H9 (cell line): Measurements from ENCODE around the gene RAB5IF. TPM values are rescaled to one million over a fixed set of nuclear protein-coding genes. Genes with fewer than 3 reads are reported as not detected.
A peak's percentile ranks its signal among the peaks of the same experiment; 100 is the strongest.

Source experiments
- DNase-seq: peaks from one replicate; pipeline ENCODE4 v3.0.0-alpha.2; 2017
- H2AFZ ChIP-seq: one replicate; pipeline ENCODE4 v1.6.1; 2013; ENCODE audit warnings: mild to moderate bottlenecking, low read length, control low read depth, moderate library complexity
- H2AK5ac ChIP-seq: 2 replicates; pipeline ENCODE4 v1.6.1; 2013; ENCODE audit warnings: low read length, control low read depth, mixed read lengths; ENCODE audit not compliant: insufficient read length
- H2BK120ac ChIP-seq: one replicate; pipeline ENCODE4 v1.6.1; 2013; ENCODE audit warnings: low read depth, mild to moderate bottlenecking, low read length, control low read depth, inconsistent platforms; ENCODE audit not compliant: poor library complexity, severe bottlenecking
- H2BK12ac ChIP-seq: 2 replicates; pipeline ENCODE4 v1.6.1; 2013; ENCODE audit warnings: low read length, control low read depth, mixed read lengths, low read depth; ENCODE audit not compliant: insufficient read length
- H2BK15ac ChIP-seq: 2 replicates; pipeline ENCODE4 v1.6.1; 2013; ENCODE audit warnings: low read depth, low read length, control low read depth
- H2BK20ac ChIP-seq: one replicate; pipeline ENCODE4 v1.6.1; 2013; ENCODE audit warnings: low read depth, mild to moderate bottlenecking, low read length, control low read depth, inconsistent platforms; ENCODE audit not compliant: poor library complexity, severe bottlenecking
- H2BK5ac ChIP-seq: 2 replicates; pipeline ENCODE4 v1.6.1; 2013; ENCODE audit warnings: low read length, control low read depth, mixed read lengths; ENCODE audit not compliant: insufficient read length
- H3K14ac ChIP-seq: 2 replicates; pipeline ENCODE4 v1.6.1; 2013; ENCODE audit warnings: low read length, control low read depth; ENCODE audit not compliant: insufficient read depth
- H3K18ac ChIP-seq: 2 replicates; pipeline ENCODE4 v1.6.1; 2013; ENCODE audit warnings: low read depth, mild to moderate bottlenecking, mixed read lengths, low read length, control low read depth; ENCODE audit not compliant: insufficient read length
- H3K23ac ChIP-seq: 2 replicates; pipeline ENCODE4 v1.6.1; 2013; ENCODE audit warnings: low read length, control low read depth, mixed read lengths, low read depth; ENCODE audit not compliant: insufficient read length
- H3K23me2 ChIP-seq: 2 replicates; pipeline ENCODE4 v1.6.1; 2013; ENCODE audit warnings: low read depth, mild to moderate bottlenecking, mixed read lengths, low read length, control low read depth; ENCODE audit not compliant: insufficient read length, poor library complexity, severe bottlenecking
- H3K27ac ChIP-seq: 2 replicates; pipeline ENCODE4 v1.5.1; 2013; ENCODE audit warnings: low read length, control low read depth, mixed read lengths, low read depth; ENCODE audit not compliant: insufficient read length
- H3K27me3 ChIP-seq: 2 replicates; pipeline ENCODE4 v1.6.1; 2013; ENCODE audit warnings: low read length, control low read depth, inconsistent platforms; ENCODE audit not compliant: insufficient read depth
- H3K4ac ChIP-seq: 2 replicates; pipeline ENCODE4 v1.6.1; 2013; ENCODE audit warnings: low read depth, mild to moderate bottlenecking, control low read depth, inconsistent platforms, low read length, moderate library complexity
- H3K4me1 ChIP-seq: 2 replicates; pipeline ENCODE4 v1.6.1; 2013; ENCODE audit warnings: low read length, control low read depth, inconsistent platforms; ENCODE audit not compliant: insufficient read depth
- H3K4me2 ChIP-seq: 2 replicates; pipeline ENCODE4 v1.6.1; 2013; ENCODE audit warnings: low read length, control low read depth, mixed read lengths; ENCODE audit not compliant: insufficient read length, insufficient read depth
- H3K56ac ChIP-seq: 2 replicates; pipeline ENCODE4 v1.6.1; 2013; ENCODE audit warnings: low read depth, mild to moderate bottlenecking, mixed read lengths, low read length, control low read depth; ENCODE audit not compliant: insufficient read length
- H3K79me1 ChIP-seq: 2 replicates; pipeline ENCODE4 v1.6.1; 2013; ENCODE audit warnings: low read depth, mild to moderate bottlenecking, moderate library complexity, low read length, control low read depth, inconsistent platforms; ENCODE audit not compliant: insufficient read depth, poor library complexity, severe bottlenecking
- H3K79me2 ChIP-seq: 2 replicates; pipeline ENCODE4 v1.6.1; 2013; ENCODE audit warnings: low read length, control low read depth, inconsistent platforms; ENCODE audit not compliant: insufficient read depth
- H3K9ac ChIP-seq: 2 replicates; pipeline ENCODE4 v1.6.1; 2013; ENCODE audit warnings: low read length, control low read depth, mixed read lengths; ENCODE audit not compliant: insufficient read length; ENCODE audit errors: extremely low read depth
- H3K9me3 ChIP-seq: one replicate; pipeline ENCODE4 v1.6.1; 2013; ENCODE audit warnings: low read depth, low read length, inconsistent platforms; ENCODE audit not compliant: control insufficient read depth
- H3T11ph ChIP-seq: one replicate; pipeline ENCODE4 v1.6.1; 2013; ENCODE audit warnings: mild to moderate bottlenecking, low read length, control low read depth, inconsistent platforms
- H4K20me1 ChIP-seq: one replicate; pipeline ENCODE4 v1.6.1; 2013; ENCODE audit not compliant: control insufficient read depth, insufficient read length, insufficient read depth
- H4K5ac ChIP-seq: 2 replicates; pipeline ENCODE4 v1.6.1; 2013; ENCODE audit warnings: low read depth, mild to moderate bottlenecking, mixed read lengths, low read length, control low read depth; ENCODE audit not compliant: insufficient read length
- H4K8ac ChIP-seq: replicated peaks from 2 replicates; pipeline ENCODE4 v1.6.1; 2013; ENCODE audit warnings: low read length, control low read depth, mixed read lengths, low read depth; ENCODE audit not compliant: insufficient read length
- H4K91ac ChIP-seq: 2 replicates; pipeline ENCODE4 v1.6.1; 2013; ENCODE audit warnings: low read depth, mild to moderate bottlenecking, moderate library complexity, mixed read lengths, low read length, control low read depth; ENCODE audit not compliant: insufficient read length
- H3K27ac Mint-ChIP-seq, 3 experiments: 2 replicates in 2 of 3; 3 replicates in 1 of 3; pipeline ENCODE4 v1.8.0; 2020 to 2021; ENCODE audit warnings: mixed read lengths in 3 of 3, mild to moderate bottlenecking in 1 of 3, moderate library complexity in 1 of 3
- H3K27me3 Mint-ChIP-seq: 2 replicates; pipeline ENCODE4 v1.8.0; 2021; ENCODE audit warnings: low read depth, mild to moderate bottlenecking, moderate library complexity, mixed read lengths
- H3K36me3 Mint-ChIP-seq, 3 experiments: 2 replicates in 2 of 3; 3 replicates in 1 of 3; pipeline ENCODE4 v1.8.0; 2020 to 2021; ENCODE audit warnings: low read depth in 3 of 3, mixed read lengths in 3 of 3; ENCODE audit not compliant: insufficient read depth in 1 of 3
- H3K4me1 Mint-ChIP-seq, 2 experiments: 2 replicates each; pipeline ENCODE4 v1.8.0; 2020; ENCODE audit warnings: mixed read lengths in 2 of 2
- H3K4me3 Mint-ChIP-seq, 2 experiments: 2 replicates in 1 of 2; 3 replicates in 1 of 2; pipeline ENCODE4 v1.8.0; 2020 to 2021; ENCODE audit warnings: mild to moderate bottlenecking in 2 of 2, mixed read lengths in 2 of 2, moderate library complexity in 1 of 2
- H3K9me3 Mint-ChIP-seq, 2 experiments: 2 replicates in 1 of 2; 3 replicates in 1 of 2; pipeline ENCODE4 v1.8.0; 2020; ENCODE audit warnings: mild to moderate bottlenecking in 2 of 2, mixed read lengths in 2 of 2, moderate library complexity in 1 of 2
- WGBS: extraction: QIAGEN DNeasy Blood & Tissue Kit; methylation state at CpG from one replicate; pipeline ENCODE4 v1.1.7; 2013; ENCODE audit warnings: missing lambda C conversion rate, low lambda C conversion rate, mixed read lengths; ENCODE audit not compliant: insufficient read length; ENCODE audit errors: extremely low coverage; 5-methylcytosine and 5-hydroxymethylcytosine counted together
- total RNA-seq: library from RNA; stranded (reverse); gene quantifications from 2 replicates; pipeline ENCODE4 v1.2.1, GENCODE V29; 2021
- TF ChIP-seq, protein P1 (sequence below): fragments of 200-600 bp; sonication (generic); conservative IDR thresholded peaks from 3 replicates; pipeline ENCODE4 v1.8.0; 2021; ENCODE audit warnings: antibody characterized with exemption, mild to moderate bottlenecking

Gene RAB5IF
- total RNA-seq, 1 experiment from 2014 or later = 96.5 TPM

DNA sequence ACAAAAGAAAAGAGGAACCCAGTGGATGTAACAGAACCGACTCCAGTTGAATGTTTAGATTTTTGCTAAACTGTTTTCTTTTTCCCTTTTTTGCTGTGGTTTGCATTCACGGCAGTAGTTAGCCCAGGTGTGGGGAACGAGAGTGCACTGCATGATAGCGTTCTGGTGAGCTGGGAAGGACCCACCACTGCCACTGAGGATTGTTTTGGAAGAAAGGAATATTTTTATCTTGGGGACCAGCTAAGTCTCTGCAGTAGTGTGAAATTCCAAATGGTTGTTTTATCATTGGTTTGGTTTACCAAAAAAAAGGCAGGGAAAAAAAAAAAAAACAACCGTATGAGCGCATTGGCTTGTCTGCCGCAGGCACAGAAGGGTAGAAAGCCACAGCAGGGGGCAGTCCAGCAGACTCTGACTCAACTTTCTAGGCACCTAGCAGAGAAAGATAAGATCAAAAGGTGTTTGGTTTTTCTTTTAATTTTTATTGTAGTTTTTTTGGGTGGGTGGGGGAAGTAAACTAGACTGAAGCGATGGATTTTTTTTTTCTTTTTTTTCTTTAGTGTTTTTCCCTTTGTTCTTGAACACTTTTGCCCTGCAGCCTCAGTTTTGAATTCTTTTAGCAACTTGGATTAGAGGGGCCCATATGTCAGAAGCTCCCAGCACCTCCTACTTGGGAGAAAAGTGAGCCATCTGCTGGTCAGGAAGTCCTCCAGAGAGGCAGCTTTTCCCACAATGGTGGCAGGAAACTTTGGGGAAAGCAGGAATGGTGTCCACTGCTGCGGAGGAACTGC is 13.5 kb upstream of the RAB5IF start:
- H3K4ac ChIP-seq = no peak overlapping the region
- no peaks in the 10 kb centered on the region for H3K9me3 ChIP-seq
- no peak overlapping the region for H3K27ac ChIP-seq
- H3K79me2 ChIP-seq = no peaks in the 10 kb centered on the region
- H2BK20ac ChIP-seq = no peak overlapping the region
- no peaks in the 10 kb centered on the region for H3K23me2 ChIP-seq
- no peak overlapping the region for H3K23ac ChIP-seq
- no CpG with 5 or more reads among the region's 9 CpGs for WGBS
- no peak overlapping the region for H2BK5ac ChIP-seq
- H3T11ph ChIP-seq = no peak overlapping the region
- Mint-ChIP-seq H3K36me3 (peaks cover 43 to 52% (median 46%) of the 10 kb centered on the region in 3 experiments), H3K4me1 (peaks cover 25 to 37% of the 10 kb centered on the region in 2 experiments), H3K9me3 (no peaks in the 10 kb centered on the region; a peak in 1 of 5 replicates), H3K27me3 (no peaks in the 10 kb centered on the region), H3K4me3 (no peak overlapping the region), H3K27ac (peak overlapping the region in 2 of 3 experiments; percentile 91 to 93; a peak in 4 of 7 replicates)
- no peak overlapping the region for H2BK120ac ChIP-seq
- no peak overlapping the region for H3K14ac ChIP-seq
- H3K4me2 ChIP-seq = no peak overlapping the region
- TF ChIP-seq, protein P1, sequence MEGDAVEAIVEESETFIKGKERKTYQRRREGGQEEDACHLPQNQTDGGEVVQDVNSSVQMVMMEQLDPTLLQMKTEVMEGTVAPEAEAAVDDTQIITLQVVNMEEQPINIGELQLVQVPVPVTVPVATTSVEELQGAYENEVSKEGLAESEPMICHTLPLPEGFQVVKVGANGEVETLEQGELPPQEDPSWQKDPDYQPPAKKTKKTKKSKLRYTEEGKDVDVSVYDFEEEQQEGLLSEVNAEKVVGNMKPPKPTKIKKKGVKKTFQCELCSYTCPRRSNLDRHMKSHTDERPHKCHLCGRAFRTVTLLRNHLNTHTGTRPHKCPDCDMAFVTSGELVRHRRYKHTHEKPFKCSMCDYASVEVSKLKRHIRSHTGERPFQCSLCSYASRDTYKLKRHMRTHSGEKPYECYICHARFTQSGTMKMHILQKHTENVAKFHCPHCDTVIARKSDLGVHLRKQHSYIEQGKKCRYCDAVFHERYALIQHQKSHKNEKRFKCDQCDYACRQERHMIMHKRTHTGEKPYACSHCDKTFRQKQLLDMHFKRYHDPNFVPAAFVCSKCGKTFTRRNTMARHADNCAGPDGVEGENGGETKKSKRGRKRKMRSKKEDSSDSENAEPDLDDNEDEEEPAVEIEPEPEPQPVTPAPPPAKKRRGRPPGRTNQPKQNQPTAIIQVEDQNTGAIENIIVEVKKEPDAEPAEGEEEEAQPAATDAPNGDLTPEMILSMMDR = peak; percentile 65
- no peak overlapping the region for H3K9ac ChIP-seq
- no peak overlapping the region for H4K5ac ChIP-seq
- no peak overlapping the region for H2AFZ ChIP-seq
- H3K79me1 ChIP-seq = no peaks in the 10 kb centered on the region
- H2AK5ac ChIP-seq = no peak overlapping the region
- H4K91ac ChIP-seq = no peak overlapping the region
- H2BK12ac ChIP-seq = no peak overlapping the region
- peaks cover 4% of the 10 kb centered on the region; the same call in 1 of the 2 replicates for H3K4me1 ChIP-seq
- H3K56ac ChIP-seq = no peak overlapping the region
- DNase-seq = peak; percentile 54
- H4K8ac ChIP-seq = no peak overlapping the region
- no peak overlapping the region for H3K18ac ChIP-seq
- H4K20me1 ChIP-seq = no peaks in the 10 kb centered on the region
- no peak overlapping the region for H2BK15ac ChIP-seq
- H3K27me3 ChIP-seq = no peaks in the 10 kb centered on the region
